Stimulated activated CD8-positive, alpha-beta memory T cell treated with anti-CD3 and anti-CD28 coated beads, Interleukin-15, amount 100 ng/mL, for 4 hours (primary cell): Measurements from ENCODE around the gene KCNMA1.

Experiments
- DNase-seq, 2 donors: peaks; one replicate each; pipeline ENCODE4 v3.0.0-alpha.2; 2020; ENCODE audit warnings: low read depth in 2 of 2

Gene KCNMA1

DNA sequence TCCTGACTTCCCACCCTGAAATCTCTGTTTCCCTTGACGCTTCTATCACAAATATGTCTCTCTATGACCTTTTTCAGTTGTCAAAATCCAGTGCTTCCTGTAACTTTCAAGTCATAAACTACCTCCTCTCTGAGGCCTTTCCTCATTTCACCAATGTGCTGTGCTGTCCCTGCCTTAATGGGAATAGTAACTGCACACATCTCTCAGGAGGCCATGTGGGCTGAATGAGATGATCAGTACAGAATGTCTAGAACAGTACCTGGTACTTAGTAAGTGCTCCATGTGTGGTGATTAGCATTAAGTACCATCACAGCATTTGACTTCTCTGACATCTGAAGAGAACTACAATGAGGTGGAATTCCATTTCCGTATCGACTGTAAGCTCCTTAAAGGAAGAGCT lies 588.5 kb downstream of the KCNMA1 start:
- DNase-seq = no peak

DNA sequence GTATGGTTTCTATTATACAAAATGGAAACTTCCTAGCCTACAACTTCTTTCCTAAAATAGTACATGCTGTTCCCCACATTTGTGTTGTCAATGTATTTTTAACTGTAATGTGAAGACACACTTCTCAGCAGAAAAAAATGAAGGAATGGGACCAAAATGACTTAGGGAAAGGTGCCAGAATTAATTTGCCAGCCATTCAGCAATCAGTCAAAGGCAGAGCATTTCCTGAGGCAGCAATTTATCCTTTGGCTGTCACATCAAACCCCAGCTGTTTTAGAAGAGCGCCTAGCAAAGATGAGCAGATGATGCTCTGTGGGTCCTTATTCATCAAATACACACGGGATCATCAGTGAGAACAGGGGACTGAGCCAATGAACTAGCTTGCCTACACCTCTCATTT lies 592.5 kb downstream of the KCNMA1 start:
- DNase-seq = no peak

DNA sequence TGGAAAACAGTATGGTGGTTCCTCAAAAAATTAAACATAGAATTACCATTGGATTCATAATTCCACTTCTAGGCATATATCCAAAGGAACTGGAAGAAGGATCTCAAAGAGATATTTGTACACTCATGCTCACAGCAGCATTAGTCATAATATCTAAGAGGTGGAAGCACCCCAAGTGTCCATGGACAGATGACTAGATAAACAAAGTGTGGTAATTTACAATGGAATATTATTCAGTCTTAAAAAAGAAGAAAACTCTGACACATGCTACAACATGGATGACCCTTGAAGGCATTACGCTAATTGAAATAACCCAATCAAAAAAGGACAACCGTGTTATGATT lies 594.2 kb downstream of the KCNMA1 start:
- DNase-seq = no peak

- no peak for DNase-seq
Measured at GRCh38 chr10:77042706-77043419, 594.7 kb downstream of the KCNMA1 start.

DNA sequence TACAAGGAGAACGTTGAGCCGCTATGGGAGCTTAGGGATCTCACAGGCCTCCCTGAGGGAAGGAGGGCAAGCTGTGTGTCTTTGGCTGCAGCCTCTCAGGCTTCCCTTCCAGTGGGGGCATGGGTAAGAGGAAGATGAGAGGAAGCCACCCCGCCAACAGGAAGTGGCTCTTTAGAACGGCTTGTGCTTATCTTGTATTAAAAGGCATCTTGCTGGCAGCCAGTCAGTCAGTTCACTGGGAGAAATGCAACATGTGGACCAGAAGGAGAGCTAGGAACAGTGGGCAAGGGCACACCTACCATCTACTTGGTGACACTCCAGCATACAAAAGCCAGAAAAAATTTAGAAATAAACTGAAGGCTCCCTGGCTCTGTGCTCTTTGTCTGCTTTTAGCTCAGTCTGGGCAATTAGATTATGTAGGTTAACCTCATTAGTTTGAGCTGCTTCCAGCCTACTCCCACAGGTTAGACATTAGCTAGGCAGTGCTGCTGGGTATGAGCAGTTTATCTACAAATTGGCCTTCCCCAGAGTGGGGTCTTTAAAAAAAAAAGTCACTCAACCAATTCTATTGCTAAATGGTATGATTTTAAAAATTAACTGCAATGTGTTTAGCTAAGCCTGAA lies 595.9 kb downstream of the KCNMA1 start:
- no peak for DNase-seq

DNA sequence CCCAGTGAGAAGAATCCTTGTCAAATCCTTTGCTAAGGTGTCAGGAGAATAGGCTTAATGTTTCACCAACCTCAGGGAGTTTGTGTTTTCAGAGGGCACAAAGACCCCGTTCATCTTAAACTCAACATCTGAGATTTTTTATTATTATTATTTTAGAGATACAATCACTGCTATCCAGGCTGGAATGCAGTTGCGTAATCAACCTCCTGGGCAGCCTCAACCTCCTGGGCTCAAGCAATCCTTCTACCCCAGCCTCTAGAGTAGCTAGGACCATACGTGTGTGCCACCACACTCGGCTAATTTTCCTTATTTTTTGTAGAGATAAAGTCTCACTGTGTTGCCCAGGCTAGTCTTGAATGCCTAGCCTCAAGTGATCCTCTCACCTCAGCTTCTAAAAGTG lies 599.2 kb downstream of the KCNMA1 start:
- DNase-seq = no peak

DNA sequence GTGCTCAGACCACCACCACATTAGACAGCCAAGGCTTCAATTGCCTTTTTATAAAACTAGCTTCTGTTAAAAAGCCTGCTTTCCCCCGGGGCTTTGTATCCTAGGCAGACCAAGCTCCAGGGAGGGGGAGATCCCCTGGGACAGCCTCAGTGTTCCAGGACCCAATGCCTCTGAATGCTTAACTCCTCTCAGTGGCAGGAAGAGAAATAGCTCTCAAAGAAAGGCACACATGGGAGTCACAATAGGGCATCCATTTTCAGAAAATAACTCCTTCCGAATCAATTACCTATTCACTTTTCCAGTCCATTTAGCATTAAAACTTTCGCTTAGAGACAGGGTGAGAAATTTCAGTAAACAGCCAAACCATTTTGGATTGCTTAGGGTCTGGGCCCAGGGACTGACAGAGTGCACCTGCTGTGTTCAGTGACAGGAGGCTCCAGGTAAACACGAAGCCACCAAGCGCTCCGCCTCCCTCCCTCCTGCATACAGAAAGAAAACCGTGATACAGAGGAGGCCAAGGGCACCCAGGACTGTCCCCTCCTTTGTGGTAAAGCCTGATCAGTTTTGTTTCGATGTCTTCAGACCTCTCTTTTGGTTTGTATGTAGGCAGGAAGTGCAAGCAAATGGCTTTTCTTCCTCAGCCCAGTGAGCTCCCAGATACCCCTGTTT lies 599.7 kb downstream of the KCNMA1 start:
- no peak for DNase-seq

- no peak for DNase-seq
Measured at GRCh38 chr10:77036993-77037734, 600.4 kb downstream of the KCNMA1 start.

DNA sequence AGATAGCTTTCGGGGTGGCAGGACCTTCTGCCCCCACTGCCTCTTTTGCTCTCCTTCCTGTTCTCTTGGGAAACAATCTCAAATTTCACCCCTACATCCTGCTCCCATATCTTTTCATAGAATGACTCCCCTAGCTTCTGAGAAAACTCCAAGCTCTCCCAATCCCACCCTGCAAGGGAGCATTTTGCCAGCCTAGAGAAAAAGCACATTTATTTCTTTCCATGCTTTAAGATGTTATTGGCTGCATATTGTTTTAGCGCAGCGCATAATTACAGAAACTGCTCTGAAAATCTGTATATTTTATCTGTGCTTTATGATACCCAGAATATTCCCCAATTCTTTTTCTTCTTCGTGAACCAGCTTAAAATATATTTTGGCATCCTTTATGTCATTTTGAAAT lies 601.3 kb downstream of the KCNMA1 start:
- DNase-seq = no peak

- DNase-seq = no peak
Measured at GRCh38 chr10:77034795-77035194, 602.8 kb downstream of the KCNMA1 start.

GRCh38 chr10:77034240-77034639 lies 603.4 kb downstream of the KCNMA1 start:
- DNase-seq = no peak

DNA sequence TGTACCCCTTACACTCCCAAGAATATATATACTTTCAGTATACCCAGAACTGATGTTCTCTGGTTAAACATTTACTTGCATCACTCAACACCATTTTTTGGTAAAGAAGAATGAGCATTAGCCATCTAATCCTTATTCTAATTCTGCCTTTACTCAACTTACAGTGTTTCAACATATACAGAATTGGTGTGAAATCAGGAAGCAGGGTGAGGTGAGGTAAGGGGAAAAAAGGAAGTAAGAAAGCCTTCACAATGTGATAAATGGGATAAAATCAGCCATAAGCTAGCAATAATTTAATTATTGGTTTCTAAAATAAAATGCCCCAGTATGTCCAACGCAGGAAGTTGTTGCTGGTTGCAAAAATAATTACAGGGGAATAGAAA lies 605.4 kb downstream of the KCNMA1 start:
- no peak for DNase-seq

GRCh38 chr10:77031531-77032187 lies 605.9 kb downstream of the KCNMA1 start:
- no peak for DNase-seq

- DNase-seq = no peak
Measured at GRCh38 chr10:77030974-77031373, 606.6 kb downstream of the KCNMA1 start.

GRCh38 chr10:77029777-77030717 lies 607.6 kb downstream of the KCNMA1 start:
- DNase-seq = no peak

- DNase-seq = no peak
Measured at GRCh38 chr10:77028042-77028441, 609.6 kb downstream of the KCNMA1 start.

GRCh38 chr10:77027576-77027975 lies 610.0 kb downstream of the KCNMA1 start:
- no peak for DNase-seq

- DNase-seq = no peak
Measured at GRCh38 chr10:77027141-77027540, 610.5 kb downstream of the KCNMA1 start.

GRCh38 chr10:77026148-77026547 lies 611.5 kb downstream of the KCNMA1 start:
- DNase-seq = no peak

- DNase-seq = no peak
Measured at GRCh38 chr10:77024461-77024860, 613.1 kb downstream of the KCNMA1 start.

- no peak for DNase-seq
Measured at GRCh38 chr10:77023396-77023795, 614.2 kb downstream of the KCNMA1 start.
